GM18867 (cell line): ENCODE data around the gene SERINC3.

Experiments
- ATAC-seq: cut with Tn5 transposase; IDR thresholded peaks from one replicate; pipeline ENCODE4 v1.9.1; 2021; ENCODE audit warnings: mild to moderate bottlenecking, moderate library complexity; ENCODE audit not compliant: unreplicated experiment

The SERINC3 gene

DNA sequence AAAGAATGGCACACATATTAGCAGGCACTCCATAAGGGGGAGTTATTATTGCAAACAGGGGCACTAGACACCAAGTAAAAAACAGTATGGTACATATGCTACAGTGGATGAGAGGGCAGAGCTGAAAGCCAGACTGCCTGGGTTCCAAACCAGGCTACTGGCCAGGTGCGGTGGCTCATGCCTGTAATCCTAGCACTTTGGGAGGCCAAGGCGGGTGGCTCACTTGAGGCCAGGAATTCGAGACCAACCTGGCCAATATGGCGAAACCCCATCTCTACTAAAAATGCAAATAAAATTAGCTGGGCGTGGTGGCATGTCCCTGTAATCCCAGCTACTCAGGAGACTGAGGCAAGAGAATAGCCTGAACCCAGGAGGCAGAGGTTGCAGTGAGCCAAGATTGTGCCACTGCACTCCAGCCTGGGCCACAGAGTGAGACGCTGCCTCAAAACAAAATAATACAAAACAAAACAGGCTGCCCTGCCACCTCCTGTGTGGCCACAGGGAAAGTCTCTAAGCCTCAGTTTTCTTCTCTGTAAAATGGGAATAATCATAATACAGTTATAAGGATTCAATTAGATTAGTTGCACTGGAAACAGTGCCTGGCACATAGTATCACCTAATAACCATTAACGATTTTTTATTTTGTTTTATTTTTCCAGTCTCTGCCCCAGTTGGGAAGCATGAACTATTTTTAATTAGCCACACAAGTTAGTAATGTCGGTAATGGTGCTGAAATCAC, 53.7 kb downstream of the SERINC3 start:
- ATAC-seq: no peak

DNA sequence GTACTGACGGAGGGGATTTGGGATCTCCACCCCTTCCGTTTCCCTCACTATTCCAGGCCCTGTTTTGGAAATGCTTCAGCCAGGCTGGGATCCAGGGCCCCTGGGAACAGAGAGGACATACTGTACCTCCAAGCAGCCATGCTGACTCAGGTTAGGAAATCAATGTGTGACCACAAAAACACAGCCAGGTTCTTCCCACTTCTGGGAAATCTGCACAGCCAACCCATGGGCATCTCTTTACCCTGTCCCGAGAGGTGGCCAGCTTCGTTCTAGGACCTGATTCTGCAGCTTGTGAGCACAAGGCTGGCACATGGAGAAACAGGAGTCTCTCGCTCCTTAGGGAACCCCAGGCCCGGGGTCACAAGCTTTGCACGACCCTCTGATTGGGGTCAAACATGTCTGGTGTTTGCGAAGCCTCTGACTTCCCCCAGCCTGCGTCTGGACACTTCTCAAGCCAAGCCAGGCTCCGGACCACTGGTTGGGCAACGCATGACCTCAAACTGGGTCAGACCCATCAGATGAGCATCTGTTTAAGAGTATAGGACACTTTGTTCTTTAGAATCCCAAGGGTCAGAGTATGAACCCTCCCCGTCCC, 54.5 kb downstream of the SERINC3 start:
- no peak for ATAC-seq

DNA sequence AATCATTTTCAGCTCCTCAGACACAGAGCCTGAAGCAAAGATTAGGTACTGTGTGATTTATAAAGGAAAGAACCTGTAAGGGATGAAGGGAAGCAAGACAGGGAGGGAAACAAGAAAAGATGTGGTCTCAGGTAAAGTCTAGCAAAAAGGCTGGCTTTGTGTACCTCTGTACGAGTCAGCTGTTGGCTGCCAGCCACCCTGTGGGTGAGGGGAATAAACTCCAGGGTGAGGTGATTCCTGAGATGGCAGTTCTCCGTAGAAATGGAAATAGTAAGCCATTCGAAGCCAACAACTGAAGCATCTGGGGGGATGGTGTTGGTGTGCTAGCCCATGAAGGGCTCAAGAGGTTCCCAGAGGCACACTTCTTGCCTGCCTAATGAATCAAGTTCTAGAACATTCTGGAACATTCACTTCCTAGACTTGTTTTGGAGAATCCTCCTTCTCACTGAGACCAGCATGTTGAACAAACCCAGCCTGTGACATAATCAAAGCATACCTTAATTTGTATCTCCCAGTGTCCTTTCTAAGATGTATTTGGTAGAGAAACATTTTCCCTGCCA, 56.8 kb downstream of the SERINC3 start:
- no peak for ATAC-seq

DNA sequence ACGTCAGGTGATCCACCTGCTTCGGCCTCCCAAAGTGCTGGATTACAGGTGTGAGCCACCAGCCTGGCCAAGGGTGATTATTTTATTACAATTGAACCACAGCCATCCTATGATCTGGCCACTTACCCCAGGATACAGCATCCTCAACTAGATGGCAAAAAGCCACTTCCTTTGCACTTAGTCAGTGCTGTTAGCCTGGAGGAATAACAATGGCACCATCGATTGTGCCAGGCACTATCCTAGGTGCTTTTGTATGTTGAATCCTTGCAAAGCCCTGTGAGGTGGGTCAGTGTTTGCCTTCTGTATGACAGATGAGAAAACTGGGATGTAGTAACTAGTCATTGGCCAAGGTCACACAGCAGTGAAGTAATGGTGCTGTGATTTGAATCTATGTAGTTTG, 57.4 kb downstream of the SERINC3 start:
- ATAC-seq: no peak

DNA sequence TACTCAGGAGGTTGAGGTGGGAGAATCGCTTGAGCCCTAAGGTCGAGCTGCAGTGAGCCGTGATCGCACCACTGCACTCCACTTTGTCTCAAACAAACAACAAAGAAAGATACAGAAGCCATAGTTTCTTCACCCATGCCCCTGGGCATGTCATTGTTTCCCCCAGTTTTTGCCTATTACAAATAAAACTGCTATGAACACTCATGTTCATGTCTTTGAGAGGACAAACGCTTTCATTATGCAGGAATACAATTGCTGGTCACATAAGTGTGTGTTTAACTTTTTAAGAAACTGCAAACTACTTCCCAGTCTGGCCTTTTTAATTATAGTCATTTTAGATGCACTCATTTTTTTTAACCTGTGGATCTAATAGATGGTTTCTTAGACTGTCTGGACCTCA, 58.4 kb downstream of the SERINC3 start:
- ATAC-seq: no peak

DNA sequence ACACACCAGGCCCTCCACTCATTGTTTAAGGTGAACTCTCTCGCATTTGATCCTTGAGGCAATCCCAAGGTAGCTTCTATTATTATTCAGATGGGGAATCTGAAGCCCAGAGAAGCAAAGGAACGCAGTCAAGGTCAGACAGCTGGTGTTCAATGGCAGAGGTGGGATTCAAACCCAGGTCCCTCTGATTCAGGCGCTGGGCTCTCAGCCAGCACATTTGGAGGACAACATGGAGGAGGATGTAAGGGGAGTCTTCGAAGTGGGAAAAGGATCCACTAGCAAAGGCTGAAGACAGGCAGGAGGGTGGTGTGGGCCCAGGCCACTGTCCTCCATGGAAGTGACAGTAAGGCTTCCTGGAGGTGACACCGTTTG, 60.1 kb downstream of the SERINC3 start:
- ATAC-seq: no peak

DNA sequence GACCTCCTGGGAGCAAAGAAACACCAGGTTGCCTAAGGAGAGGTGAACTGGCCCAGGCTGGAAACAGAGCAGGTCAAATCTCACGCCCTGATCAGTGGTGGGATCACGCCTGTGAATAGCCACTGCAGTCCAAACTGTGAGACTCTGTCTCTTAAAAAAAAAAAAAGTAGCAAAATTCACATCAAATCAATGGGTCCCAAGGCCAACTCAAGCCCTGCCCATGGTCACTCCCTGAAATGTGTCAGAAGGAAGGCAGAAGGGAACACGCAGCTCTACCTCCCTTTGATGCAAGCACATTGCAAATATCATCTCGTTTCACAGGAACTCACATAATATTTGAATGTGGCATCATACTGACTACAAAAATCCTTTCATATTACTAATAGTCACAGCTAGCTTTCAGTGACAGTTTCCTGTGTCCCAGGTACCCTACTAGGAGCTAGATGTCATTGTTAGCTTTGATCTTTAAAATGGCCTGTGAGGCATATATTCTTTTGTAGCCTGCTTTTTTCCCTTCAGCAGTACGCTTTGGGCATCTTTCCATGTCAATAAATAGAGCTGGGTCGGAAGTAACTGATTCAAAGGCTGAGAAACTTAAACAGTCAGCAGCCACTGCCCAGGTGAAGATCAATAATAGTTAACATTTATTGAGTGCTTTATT, 60.6 kb downstream of the SERINC3 start:
- ATAC-seq: no peak

DNA sequence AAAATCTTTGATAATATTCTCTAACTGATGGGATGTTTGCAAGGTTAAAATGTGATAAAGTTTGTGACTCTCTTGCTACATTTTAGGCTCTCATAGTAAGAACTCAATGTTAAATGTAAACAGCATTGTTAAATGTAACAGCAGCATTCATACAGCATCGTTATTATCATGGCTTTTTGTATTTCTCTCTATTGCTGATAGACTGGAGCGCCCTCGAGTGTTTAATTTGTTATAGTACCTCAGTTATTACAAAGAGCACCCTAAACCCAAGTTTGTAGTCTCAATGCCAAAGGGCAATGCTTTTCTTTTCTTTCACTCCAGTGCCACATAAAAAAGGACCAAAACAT, 61.1 kb downstream of the SERINC3 start:
- ATAC-seq: no peak

DNA sequence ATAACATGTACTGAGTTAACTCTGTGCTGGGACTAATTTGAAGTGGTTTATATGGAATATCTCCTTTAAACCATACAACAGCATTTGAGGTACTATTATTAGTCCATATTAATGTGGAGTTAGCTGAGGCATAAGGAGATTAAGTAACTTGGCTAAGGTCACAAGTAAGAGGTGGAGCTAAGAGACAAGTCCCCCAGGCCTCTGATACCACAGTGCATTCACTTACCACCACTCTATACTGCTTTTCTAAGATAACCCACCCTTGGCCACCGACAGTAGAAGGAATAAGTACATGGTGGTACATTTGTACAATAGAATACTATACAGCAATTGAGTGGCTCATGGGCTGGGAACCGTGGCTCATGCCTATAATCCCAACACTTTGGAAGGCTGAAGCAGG, 62.6 kb downstream of the SERINC3 start:
- ATAC-seq: no peak

DNA sequence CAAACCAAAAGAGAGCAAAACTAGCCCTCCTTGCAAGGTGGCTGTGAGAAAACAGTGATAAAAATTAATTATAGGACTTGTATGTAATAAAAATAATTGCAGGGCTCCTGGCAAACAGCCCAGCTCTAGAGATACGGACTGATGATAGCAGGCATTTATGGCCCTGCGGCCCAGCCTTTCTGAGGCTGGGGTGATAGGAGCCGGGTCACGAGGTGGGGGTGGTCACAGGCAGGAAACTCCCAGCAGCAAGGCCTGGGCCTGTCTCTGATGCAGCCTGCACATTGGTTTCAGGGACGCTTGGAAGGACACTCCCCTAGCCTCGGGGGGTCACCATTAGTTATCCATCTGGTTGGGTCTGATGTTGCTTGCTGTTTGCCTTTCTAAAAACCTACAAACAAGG, 64.9 kb downstream of the SERINC3 start:
- no peak for ATAC-seq

DNA sequence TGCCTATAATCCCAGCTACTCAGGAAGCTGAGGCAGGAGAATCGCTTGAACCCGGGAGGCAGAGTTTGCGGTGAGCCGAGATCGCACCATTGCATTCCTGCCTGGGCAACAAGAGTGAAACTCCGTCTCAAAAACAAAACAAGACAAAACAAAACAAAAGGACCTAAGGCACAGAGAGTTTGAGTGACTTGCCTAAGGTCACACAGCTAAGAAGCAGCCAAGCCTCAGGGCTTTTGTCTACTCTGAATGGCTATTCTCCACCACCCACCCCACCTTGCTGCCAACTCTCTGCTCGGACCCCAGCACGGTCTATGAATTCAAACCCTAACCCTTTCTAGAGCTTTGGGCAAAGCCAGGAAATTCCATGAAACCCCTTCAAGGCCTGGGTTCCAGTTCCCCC, 65.3 kb downstream of the SERINC3 start:
- no peak for ATAC-seq

DNA sequence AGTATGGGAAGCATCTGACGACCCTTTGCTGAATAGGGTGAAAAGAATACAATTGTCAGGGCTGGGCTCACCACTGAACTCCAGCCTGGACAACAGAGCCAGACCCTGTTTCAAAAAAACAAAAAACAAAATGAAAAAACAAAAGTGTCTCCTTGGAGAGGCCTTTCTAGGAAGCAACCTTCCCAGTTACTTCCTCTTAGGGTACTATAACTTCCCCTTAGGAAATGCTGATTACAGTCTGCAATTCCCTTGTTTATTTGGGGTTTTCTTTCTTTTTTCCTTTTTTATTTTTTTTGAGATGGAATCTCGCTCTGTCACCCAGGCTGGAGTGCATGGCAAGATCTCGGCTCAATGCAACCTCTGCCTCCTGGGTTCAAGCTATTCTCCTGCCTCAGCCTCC, 66.7 kb downstream of the SERINC3 start:
- no peak for ATAC-seq

DNA sequence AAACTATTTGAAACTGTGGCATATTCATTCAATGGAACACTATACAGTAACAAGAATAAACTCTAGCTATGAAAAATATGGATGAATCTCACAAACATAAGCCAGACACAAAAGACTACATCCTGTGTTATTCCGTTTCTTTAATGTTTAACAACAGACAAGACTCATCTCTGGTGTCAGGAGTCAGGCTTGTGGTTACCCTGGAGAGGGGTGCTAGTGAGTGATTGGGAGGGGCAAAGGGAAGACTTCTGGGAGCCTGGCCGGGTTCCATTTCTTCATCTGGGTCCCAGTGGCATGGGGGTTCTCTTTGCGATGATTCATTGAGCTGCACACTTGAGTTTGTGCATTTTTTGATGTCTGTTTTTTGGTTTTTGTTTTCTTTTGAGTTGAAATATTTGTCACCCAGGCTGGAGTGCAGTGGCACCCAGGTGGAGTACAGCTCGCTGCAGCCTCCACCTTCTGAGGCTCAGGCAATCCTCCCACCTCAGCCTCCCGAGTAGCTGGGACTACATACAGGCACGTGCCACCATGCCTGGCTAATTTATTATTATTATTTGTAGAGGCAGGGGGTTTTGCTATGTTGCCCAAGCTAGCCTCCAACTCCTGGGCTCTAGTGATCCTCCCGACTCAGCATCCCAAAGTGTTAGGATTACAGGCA, 67.4 kb downstream of the SERINC3 start:
- ATAC-seq: no peak

DNA sequence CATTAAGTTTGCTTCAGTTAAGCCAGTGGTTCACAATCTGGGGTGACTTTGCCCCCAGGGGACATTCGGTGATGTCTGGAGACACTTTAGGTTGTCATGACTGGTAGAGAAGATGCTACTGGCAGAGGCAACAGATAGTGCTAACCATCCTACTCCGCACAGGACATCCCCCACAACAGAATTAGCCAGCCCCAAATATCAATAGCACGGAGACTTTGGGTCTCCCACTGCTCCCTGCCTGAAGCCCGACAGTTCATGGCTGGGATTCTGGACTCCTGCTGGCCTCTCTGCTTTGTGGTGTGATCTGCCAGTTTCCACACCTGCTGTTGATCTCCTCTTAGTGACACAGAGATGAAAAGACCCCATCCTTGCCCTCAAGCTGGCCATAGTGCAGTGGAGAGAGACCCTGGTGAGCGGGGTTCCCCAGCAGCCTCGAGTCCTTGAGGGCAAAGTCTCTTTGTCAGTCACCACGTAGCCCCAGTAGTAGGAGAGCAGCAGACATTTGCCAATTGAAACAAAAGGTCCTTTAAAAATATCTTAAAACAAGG, 70.9 kb downstream of the SERINC3 start:
- ATAC-seq: no peak

DNA sequence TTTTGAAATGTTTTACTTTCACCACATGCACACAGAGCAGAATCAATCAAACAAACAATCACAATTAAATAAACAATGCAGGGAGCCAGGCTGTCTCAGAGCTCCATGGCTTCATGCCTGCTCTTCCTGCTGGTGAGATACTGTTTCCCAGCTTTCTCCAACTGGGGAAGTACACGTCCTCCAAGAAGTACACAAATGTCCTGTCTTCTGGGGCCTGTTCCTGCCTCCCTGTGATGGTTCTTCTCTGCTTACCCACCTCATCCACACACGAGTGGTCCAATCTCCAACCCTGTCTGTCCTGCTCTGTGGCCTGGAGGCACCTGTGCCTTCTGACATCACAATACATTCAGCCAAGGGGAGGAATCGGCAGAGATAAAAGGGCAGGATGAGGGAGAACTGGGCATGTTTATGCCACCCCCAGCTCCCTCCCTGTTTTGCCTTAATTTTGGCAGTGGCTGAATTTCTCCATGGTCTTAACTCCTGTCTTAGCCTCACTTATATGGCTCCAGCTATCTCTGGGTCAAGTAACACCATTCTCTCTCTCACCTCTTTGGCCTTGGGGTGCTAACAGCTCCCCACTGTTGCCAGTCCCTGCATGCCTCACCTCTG, 71.5 kb downstream of the SERINC3 start:
- ATAC-seq: no peak

DNA sequence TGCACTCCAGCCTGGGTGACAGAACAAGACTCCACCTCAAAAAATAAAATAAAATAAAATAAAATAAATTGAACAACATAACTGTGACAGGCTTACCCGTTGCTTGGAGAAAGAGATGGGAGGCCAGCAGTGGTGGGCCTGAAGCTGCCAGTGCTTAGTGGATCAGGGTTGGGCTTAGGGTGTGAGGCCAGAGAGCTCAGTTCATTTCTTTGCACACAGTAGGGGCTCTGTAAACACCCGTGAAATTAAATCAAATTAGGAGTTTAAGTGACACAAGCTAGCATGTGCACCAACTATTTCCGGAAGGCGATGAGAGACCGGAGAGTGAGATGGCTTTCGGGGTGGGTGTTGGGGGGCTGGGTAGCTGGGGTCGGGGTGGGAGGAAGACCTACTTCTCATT, 72.0 kb downstream of the SERINC3 start:
- no peak for ATAC-seq

DNA sequence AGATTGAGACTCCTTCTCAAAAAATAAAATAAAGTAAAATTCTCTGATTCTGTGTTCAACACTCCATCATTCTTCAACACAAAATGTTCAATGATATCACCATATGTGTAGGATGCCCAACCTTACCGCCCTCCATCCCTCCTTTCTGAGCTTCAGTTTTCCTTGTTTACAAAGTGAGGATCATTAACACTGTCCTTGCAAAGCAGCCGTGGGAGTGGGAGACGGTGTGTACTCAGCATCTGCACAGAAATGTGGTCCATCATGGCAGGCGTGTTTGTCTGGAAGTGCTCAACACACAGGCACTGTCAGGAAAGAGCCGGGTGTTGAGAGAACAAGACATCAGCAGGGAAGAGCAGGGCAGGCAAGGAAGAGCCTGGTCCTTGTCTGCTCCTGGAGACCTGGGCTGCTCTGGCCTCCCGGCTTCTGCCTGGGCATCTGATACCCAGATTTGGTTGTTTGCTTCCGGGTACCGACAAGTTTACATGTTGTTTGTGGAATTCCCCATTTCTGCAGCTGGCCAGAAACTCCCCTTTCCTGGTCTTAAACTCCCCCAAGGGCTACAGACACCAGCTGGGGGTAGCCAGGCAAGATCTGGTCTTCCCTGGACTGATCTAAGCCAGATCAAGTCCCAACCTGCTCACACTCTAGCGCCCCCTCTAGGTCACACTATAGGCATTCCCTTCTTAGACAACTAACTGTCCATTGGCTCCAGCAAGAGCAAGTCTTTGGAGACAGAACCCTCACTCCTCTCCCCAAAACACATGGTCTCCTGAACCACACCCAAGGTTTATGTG, 72.9 kb downstream of the SERINC3 start:
- ATAC-seq: no peak

DNA sequence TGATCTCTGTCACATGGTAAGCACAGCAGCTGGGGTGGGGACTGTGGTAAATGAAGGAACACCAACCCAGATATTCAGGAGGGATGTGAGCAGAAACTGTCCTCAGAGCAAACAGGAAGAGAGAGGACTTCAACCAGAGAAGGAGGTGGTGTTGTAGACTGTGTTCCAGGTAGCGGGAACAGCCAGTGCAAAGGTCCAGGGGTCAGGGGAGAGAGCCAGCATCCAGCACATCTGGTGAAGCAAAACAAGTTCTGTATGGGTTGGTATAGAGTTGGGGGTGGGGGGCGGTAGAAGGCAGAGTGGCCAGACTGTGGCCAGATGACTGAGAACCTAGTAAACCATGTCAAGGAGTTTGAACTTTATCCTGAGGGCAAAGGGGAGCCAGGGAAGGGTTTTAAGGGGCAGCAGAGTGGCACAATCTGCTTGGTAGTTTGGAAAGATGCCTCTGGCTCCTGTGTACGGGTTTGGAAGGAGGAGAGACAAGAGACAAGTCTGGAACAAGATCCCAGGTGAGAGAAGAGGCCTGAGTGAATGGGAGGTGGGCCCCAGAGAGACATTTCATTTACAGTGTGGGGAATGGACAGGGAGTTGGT, 73.9 kb downstream of the SERINC3 start:
- ATAC-seq: no peak
